BLaER1 (cell line): ENCODE data around the gene ZNF677.
"Not testable (repeated sequence)": the region's sequence is repeated elsewhere in the genome, so short reads cannot be mapped to it uniquely, and the experiment has no call there.

Experiments used
- H3K27ac ChIP-seq: shearing (Covaris generic); formaldehyde crosslinking; 2 replicates; pipeline ENCODE4 v1.8.1; 2022
- H3K27me3 ChIP-seq: shearing (Covaris generic); formaldehyde crosslinking; 2 replicates; pipeline ENCODE4 v1.8.1; 2022
- H3K36me3 ChIP-seq: shearing (Covaris generic); formaldehyde crosslinking; 2 replicates; pipeline ENCODE4 v1.8.1; 2022
- H3K4me1 ChIP-seq: shearing (Covaris generic); formaldehyde crosslinking; 2 replicates; pipeline ENCODE4 v1.8.1; 2022
- H3K4me2 ChIP-seq: shearing (Covaris generic); formaldehyde crosslinking; 2 replicates; pipeline ENCODE4 v1.8.1; 2022
- H3K4me3 ChIP-seq: shearing (Covaris generic); formaldehyde crosslinking; 2 replicates; pipeline ENCODE4 v1.8.1; 2022
- H3K9ac ChIP-seq: shearing (Covaris generic); formaldehyde crosslinking; 2 replicates; pipeline ENCODE4 v1.8.1; 2022
- H3K9me3 ChIP-seq: shearing (Covaris generic); formaldehyde crosslinking; 2 replicates; pipeline ENCODE4 v1.8.1; 2022
- H4K20me1 ChIP-seq: shearing (Covaris generic); formaldehyde crosslinking; 2 replicates; pipeline ENCODE4 v1.8.1; 2022
- Cebpa-rat ChIP-seq: shearing (Covaris generic); IDR thresholded peaks from 2 replicates; pipeline ENCODE4 v1.8.1; 2022

Gene ZNF677

GRCh38 chr19:53254411-53255341 is at the start of gene ZNF677:
Gene ZNF677 (minus strand): TSS chr19:53254873. CDS start chr19:53251550, 3,323 bp downstream.
- Histone ChIP-seq H3K9me3 (peaks cover 58% of the 10 kb centered on the region), H3K4me2 (peak within 1 kb of the TSS; percentile 88), H3K4me1 (peaks cover 12% of the 10 kb centered on the region), H3K9ac (peak within 1 kb of the TSS; percentile 88), H3K36me3 (peaks cover 38% of the 10 kb centered on the region), H3K27me3 (no peaks in the 10 kb centered on the region), H4K20me1 (no peaks in the 10 kb centered on the region), H3K27ac (peak within 1 kb of the TSS; percentile 87), H3K4me3 (peak within 1 kb of the TSS; percentile 94)
- TF ChIP-seq Cebpa-rat = no peak

- H3K36me3 ChIP-seq, H3K4me1 ChIP-seq, H3K9ac ChIP-seq, H3K4me2 ChIP-seq, H3K27ac ChIP-seq, H3K4me3 ChIP-seq, H4K20me1 ChIP-seq, H3K27me3 ChIP-seq: not testable (repeated sequence)
- peaks cover 14% of the 10 kb centered on the region for H3K9me3 ChIP-seq
These were observed 46.7 kb upstream of the ZNF677 start for GRCh38 chr19:53301341-53301740.

GRCh38 chr19:53294786-53295441 is 40.2 kb upstream of the ZNF677 start:
- no peak overlapping the region for H3K27ac ChIP-seq

GRCh38 chr19:53290758-53291549 is 36.3 kb upstream of the ZNF677 start:
- Histone ChIP-seq H4K20me1 (no peaks in the 10 kb centered on the region), H3K36me3 (no peaks in the 10 kb centered on the region), H3K4me2 (no peak overlapping the region), H3K27ac (no peak overlapping the region), H3K27me3 (no peaks in the 10 kb centered on the region), H3K9me3 (peaks cover 59% of the 10 kb centered on the region), H3K4me3 (no peak overlapping the region), H3K9ac (no peak overlapping the region), H3K4me1 (no peaks in the 10 kb centered on the region)
- no peak for TF ChIP-seq Cebpa-rat

More at GRCh38 chr19:53294786-53295441, 40.2 kb upstream of the ZNF677 start:
- TF ChIP-seq Cebpa-rat = no peak
- no peak overlapping the region for H3K4me3 ChIP-seq
- no peaks in the 10 kb centered on the region for H4K20me1 ChIP-seq
- H3K9me3 ChIP-seq = peaks cover 57% of the 10 kb centered on the region
- H3K9ac ChIP-seq = no peak overlapping the region
- no peaks in the 10 kb centered on the region for H3K27me3 ChIP-seq
- no peaks in the 10 kb centered on the region for H3K4me1 ChIP-seq
- no peak overlapping the region for H3K4me2 ChIP-seq
- no peaks in the 10 kb centered on the region for H3K36me3 ChIP-seq

GRCh38 chr19:53285087-53285486 is 30.4 kb upstream of the ZNF677 start:
- Histone ChIP-seq H3K4me2 (no peak overlapping the region), H3K9ac (no peak overlapping the region), H3K4me3 (no peak overlapping the region), H3K27me3 (no peaks in the 10 kb centered on the region), H3K4me1 (no peaks in the 10 kb centered on the region), H4K20me1 (no peaks in the 10 kb centered on the region), H3K36me3 (no peaks in the 10 kb centered on the region), H3K9me3 (peaks cover 18% of the 10 kb centered on the region; the same call in 1 of the 2 replicates), H3K27ac (no peak overlapping the region)
- TF ChIP-seq Cebpa-rat = no peak

GRCh38 chr19:53281947-53282346 is 27.3 kb upstream of the ZNF677 start:
- not testable (repeated sequence) for H3K9me3 ChIP-seq, H3K4me3 ChIP-seq, H3K4me2 ChIP-seq, H3K27ac ChIP-seq, H3K36me3 ChIP-seq, H3K27me3 ChIP-seq, H3K4me1 ChIP-seq, H3K9ac ChIP-seq, H4K20me1 ChIP-seq

GRCh38 chr19:53275480-53275879 is 20.8 kb upstream of the ZNF677 start:
- Histone ChIP-seq H3K4me2 (no peak overlapping the region), H3K4me3 (no peak overlapping the region), H3K27me3 (no peaks in the 10 kb centered on the region), H3K9me3 (peaks cover 9% of the 10 kb centered on the region; the same call in 1 of the 2 replicates), H3K4me1 (no peaks in the 10 kb centered on the region), H3K9ac (no peak overlapping the region), H3K36me3 (no peaks in the 10 kb centered on the region), H3K27ac (no peak overlapping the region), H4K20me1 (no peaks in the 10 kb centered on the region)
- TF ChIP-seq Cebpa-rat = no peak

- H3K4me2 ChIP-seq = no peak overlapping the region
- H3K36me3 ChIP-seq = no peaks in the 10 kb centered on the region
- H3K27me3 ChIP-seq = no peaks in the 10 kb centered on the region
- H3K9ac ChIP-seq = no peak overlapping the region
- H3K4me3 ChIP-seq = no peak overlapping the region
- H3K4me1 ChIP-seq = no peaks in the 10 kb centered on the region
- no peak overlapping the region for H3K27ac ChIP-seq
- TF ChIP-seq Cebpa-rat = no peak
- H4K20me1 ChIP-seq = no peaks in the 10 kb centered on the region
- peaks cover 12% of the 10 kb centered on the region; the same call in 1 of the 2 replicates for H3K9me3 ChIP-seq
These were observed 17.4 kb upstream of the ZNF677 start for GRCh38 chr19:53272044-53272443.

GRCh38 chr19:53269861-53270260 is 15.2 kb upstream of the ZNF677 start:
- peaks cover 18% of the 10 kb centered on the region; the same call in 1 of the 2 replicates for H3K9me3 ChIP-seq
- not testable (repeated sequence) for H4K20me1 ChIP-seq, H3K9ac ChIP-seq, H3K36me3 ChIP-seq, H3K27me3 ChIP-seq, H3K27ac ChIP-seq, H3K4me1 ChIP-seq, H3K4me3 ChIP-seq, H3K4me2 ChIP-seq

GRCh38 chr19:53267623-53268022 is 12.9 kb upstream of the ZNF677 start, which contains the start of gene VN1R4:
Gene VN1R4 (minus strand): TSS chr19:53267723. CDS start chr19:53267665, 58 bp downstream.
- peaks cover 12% of the 10 kb centered on the region; the same call in 1 of the 2 replicates for H3K9me3 ChIP-seq
- not testable (repeated sequence) for H3K9ac ChIP-seq, H3K27me3 ChIP-seq, H3K27ac ChIP-seq, H4K20me1 ChIP-seq, H3K4me3 ChIP-seq, H3K4me1 ChIP-seq, H3K4me2 ChIP-seq, H3K36me3 ChIP-seq

- H3K9me3 ChIP-seq = peaks cover 39% of the 10 kb centered on the region
- H3K4me3 ChIP-seq, H3K4me2 ChIP-seq, H3K27ac ChIP-seq, H3K36me3 ChIP-seq, H4K20me1 ChIP-seq, H3K9ac ChIP-seq, H3K27me3 ChIP-seq: not testable (repeated sequence)
- peaks cover 12% of the 10 kb centered on the region for H3K4me1 ChIP-seq
These were observed 3.2 kb upstream of the ZNF677 start, which contains the start of gene VN1R2 for GRCh38 chr19:53257715-53258342. Gene VN1R2 (plus strand): TSS chr19:53258292. CDS start chr19:53258376, 84 bp downstream.
